ENCODE results near the gene LAMTOR5.

LAMTOR5 gene

GRCh38 chr1:110424699-110425611 lies 17.5 kb upstream of the LAMTOR5 start:
- H3K79me1 ChIP-seq (ENCODE audit: low read depth, low read length): no peaks in the 10 kb centered on the region
- H2AK5ac ChIP-seq (ENCODE audit: low read depth, low read length): no peak overlapping the region
- H3K4me3 ChIP-seq (ENCODE audit: low read length in 2 of 2): no peak overlapping the region
- H3K9me3 ChIP-seq (replicated peaks in 1 of 2; ENCODE audit: control insufficient read depth in 2 of 2, insufficient read depth in 1 of 2, low read depth in 1 of 2, low read length in 2 of 2): no peaks in the 10 kb centered on the region
- H3K27me3 ChIP-seq (ENCODE audit: control insufficient read depth in 3 of 3, insufficient read depth in 3 of 3, low read depth in 1 of 3, low read length in 3 of 3): peaks cover 0 to 39% (median 0%) of the 10 kb centered on the region in 3 experiments
- peaks cover 0 to 1% of the 10 kb centered on the region in 2 donors for H3K36me3 ChIP-seq (replicated peaks in 1 of 2; ENCODE audit: control insufficient read depth in 2 of 2, insufficient read depth in 2 of 2, low read length in 2 of 2)
- H3K23ac ChIP-seq (ENCODE audit: low read depth, low read length, poor library complexity): no peak overlapping the region
- no peak overlapping the region for H2BK120ac ChIP-seq (ENCODE audit: low read depth, low read length)
- H4K91ac ChIP-seq (ENCODE audit: low read depth, low read length, poor library complexity): no peak overlapping the region
- no peak overlapping the region for H3K18ac ChIP-seq (ENCODE audit: low read length)
- H2AFZ ChIP-seq (ENCODE audit: low read length): no peak overlapping the region
- no peak overlapping the region for H3K27ac ChIP-seq (replicated peaks; ENCODE audit: low read length)
- H3K4me1 ChIP-seq (ENCODE audit: control insufficient read depth in 2 of 2, insufficient read depth in 1 of 2, low read depth in 1 of 2, low read length in 2 of 2): no peaks in the 10 kb centered on the region
- H3K4me2 ChIP-seq (ENCODE audit: insufficient read depth, low read length, poor library complexity, severe bottlenecking): no peak overlapping the region
- peak overlapping the region; percentile 47 for H3K9ac ChIP-seq (ENCODE audit: low read depth, low read length, poor library complexity)
- no peak overlapping the region for H3K4ac ChIP-seq (ENCODE audit: low read length)
- H2BK5ac ChIP-seq (ENCODE audit: low read length): no peak overlapping the region
- H4K8ac ChIP-seq (ENCODE audit: low read depth, low read length): no peak overlapping the region
- no peak overlapping the region for H2BK15ac ChIP-seq (ENCODE audit: low read length)
- no peak overlapping the region for H3K14ac ChIP-seq (ENCODE audit: low read length)
- no CpG with 5 or more reads among the region's 9 CpGs for WGBS, 2 donors (ENCODE audit: extremely low coverage in 2 of 2, insufficient read length in 2 of 2, insufficient replicate concordance in 1 of 2)
- no peak for DNase-seq (ENCODE audit: low spot score)
- no peak overlapping the region for H2BK12ac ChIP-seq (ENCODE audit: low read length)

- H3K9me3 ChIP-seq (replicated peaks in 1 of 2; ENCODE audit: control insufficient read depth in 2 of 2, insufficient read depth in 1 of 2, low read depth in 1 of 2, low read length in 2 of 2): no peaks in the 10 kb centered on the region
- WGBS, 2 donors (ENCODE audit: extremely low coverage in 2 of 2, insufficient read length in 2 of 2, insufficient replicate concordance in 1 of 2): no CpG with 5 or more reads among the region's 2 CpGs
- H2BK5ac ChIP-seq (ENCODE audit: low read length): no peak overlapping the region
- no peak overlapping the region for H2BK120ac ChIP-seq (ENCODE audit: low read depth, low read length)
- peaks cover 0 to 1% of the 10 kb centered on the region in 2 donors for H3K36me3 ChIP-seq (replicated peaks in 1 of 2; ENCODE audit: control insufficient read depth in 2 of 2, insufficient read depth in 2 of 2, low read length in 2 of 2)
- H3K4ac ChIP-seq (ENCODE audit: low read length): no peak overlapping the region
- H3K27me3 ChIP-seq (ENCODE audit: control insufficient read depth in 3 of 3, insufficient read depth in 3 of 3, low read depth in 1 of 3, low read length in 3 of 3): peaks cover 0 to 18% (median 0%) of the 10 kb centered on the region in 3 experiments
- no peak overlapping the region for H2BK15ac ChIP-seq (ENCODE audit: low read length)
- H4K8ac ChIP-seq (ENCODE audit: low read depth, low read length): no peak overlapping the region
- H2AK5ac ChIP-seq (ENCODE audit: low read depth, low read length): no peak overlapping the region
- H2AFZ ChIP-seq (ENCODE audit: low read length): no peak overlapping the region
- no peak overlapping the region for H3K18ac ChIP-seq (ENCODE audit: low read length)
- H3K27ac ChIP-seq (replicated peaks; ENCODE audit: low read length): no peak overlapping the region
- no peaks in the 10 kb centered on the region for H3K4me1 ChIP-seq (ENCODE audit: control insufficient read depth in 2 of 2, insufficient read depth in 1 of 2, low read depth in 1 of 2, low read length in 2 of 2)
- H3K14ac ChIP-seq (ENCODE audit: low read length): no peak overlapping the region
- no peak for DNase-seq (ENCODE audit: low spot score)
- H3K23ac ChIP-seq (ENCODE audit: low read depth, low read length, poor library complexity): no peak overlapping the region
- H3K79me1 ChIP-seq (ENCODE audit: low read depth, low read length): no peaks in the 10 kb centered on the region
- H3K4me3 ChIP-seq (ENCODE audit: low read length in 2 of 2): no peak overlapping the region
- H3K9ac ChIP-seq (ENCODE audit: low read depth, low read length, poor library complexity): no peak overlapping the region
- H3K4me2 ChIP-seq (ENCODE audit: insufficient read depth, low read length, poor library complexity, severe bottlenecking): no peak overlapping the region
- H2BK12ac ChIP-seq (ENCODE audit: low read length): no peak overlapping the region
- H4K91ac ChIP-seq (ENCODE audit: low read depth, low read length, poor library complexity): no peak overlapping the region
These were observed 13.6 kb upstream of the LAMTOR5 start for GRCh38 chr1:110420874-110421793.

GRCh38 chr1:110420023-110420662 lies 12.6 kb upstream of the LAMTOR5 start:
- Histone ChIP-seq H3K27ac (replicated peaks; ENCODE audit: low read length) (no peak overlapping the region), H2BK15ac (ENCODE audit: low read length) (no peak overlapping the region), H3K79me1 (ENCODE audit: low read depth, low read length) (no peaks in the 10 kb centered on the region), H3K14ac (ENCODE audit: low read length) (peak overlapping the region; percentile 64), H3K4me1 (ENCODE audit: control insufficient read depth in 2 of 2, insufficient read depth in 1 of 2, low read depth in 1 of 2, low read length in 2 of 2) (no peaks in the 10 kb centered on the region), H3K18ac (ENCODE audit: low read length) (no peak overlapping the region), H3K23ac (ENCODE audit: low read depth, low read length, poor library complexity) (peak overlapping the region; percentile 52), H3K9ac (ENCODE audit: low read depth, low read length, poor library complexity) (no peak overlapping the region), H3K4me3 (ENCODE audit: low read length in 2 of 2) (no peak overlapping the region), H4K8ac (ENCODE audit: low read depth, low read length) (no peak overlapping the region), H4K91ac (ENCODE audit: low read depth, low read length, poor library complexity) (no peak overlapping the region), H2AK5ac (ENCODE audit: low read depth, low read length) (no peak overlapping the region), H2BK120ac (ENCODE audit: low read depth, low read length) (no peak overlapping the region), H2BK5ac (ENCODE audit: low read length) (no peak overlapping the region), H3K27me3 (ENCODE audit: control insufficient read depth in 3 of 3, insufficient read depth in 3 of 3, low read depth in 1 of 3, low read length in 3 of 3) (peaks cover 0 to 11% (median 0%) of the 10 kb centered on the region in 3 experiments), H3K4me2 (ENCODE audit: insufficient read depth, low read length, poor library complexity, severe bottlenecking) (no peak overlapping the region), H2BK12ac (ENCODE audit: low read length) (no peak overlapping the region), H3K9me3 (replicated peaks in 1 of 2; ENCODE audit: control insufficient read depth in 2 of 2, insufficient read depth in 1 of 2, low read depth in 1 of 2, low read length in 2 of 2) (no peaks in the 10 kb centered on the region), H3K4ac (ENCODE audit: low read length) (no peak overlapping the region), H3K36me3 (replicated peaks in 1 of 2; ENCODE audit: control insufficient read depth in 2 of 2, insufficient read depth in 2 of 2, low read length in 2 of 2) (peaks cover 0 to 1% of the 10 kb centered on the region in 2 donors), H2AFZ (ENCODE audit: low read length) (no peak overlapping the region)
- WGBS, 2 donors (ENCODE audit: extremely low coverage in 2 of 2, insufficient read length in 2 of 2, insufficient replicate concordance in 1 of 2): no CpG with 5 or more reads among the region's 10 CpGs
- no peak for DNase-seq (ENCODE audit: low spot score)
